ENCODE data around the gene ABCA3.
"Not testable (repeated sequence)": the region's sequence is repeated elsewhere in the genome, so short reads cannot be mapped to it uniquely, and the experiment has no call there.

The ABCA3 gene

DNA sequence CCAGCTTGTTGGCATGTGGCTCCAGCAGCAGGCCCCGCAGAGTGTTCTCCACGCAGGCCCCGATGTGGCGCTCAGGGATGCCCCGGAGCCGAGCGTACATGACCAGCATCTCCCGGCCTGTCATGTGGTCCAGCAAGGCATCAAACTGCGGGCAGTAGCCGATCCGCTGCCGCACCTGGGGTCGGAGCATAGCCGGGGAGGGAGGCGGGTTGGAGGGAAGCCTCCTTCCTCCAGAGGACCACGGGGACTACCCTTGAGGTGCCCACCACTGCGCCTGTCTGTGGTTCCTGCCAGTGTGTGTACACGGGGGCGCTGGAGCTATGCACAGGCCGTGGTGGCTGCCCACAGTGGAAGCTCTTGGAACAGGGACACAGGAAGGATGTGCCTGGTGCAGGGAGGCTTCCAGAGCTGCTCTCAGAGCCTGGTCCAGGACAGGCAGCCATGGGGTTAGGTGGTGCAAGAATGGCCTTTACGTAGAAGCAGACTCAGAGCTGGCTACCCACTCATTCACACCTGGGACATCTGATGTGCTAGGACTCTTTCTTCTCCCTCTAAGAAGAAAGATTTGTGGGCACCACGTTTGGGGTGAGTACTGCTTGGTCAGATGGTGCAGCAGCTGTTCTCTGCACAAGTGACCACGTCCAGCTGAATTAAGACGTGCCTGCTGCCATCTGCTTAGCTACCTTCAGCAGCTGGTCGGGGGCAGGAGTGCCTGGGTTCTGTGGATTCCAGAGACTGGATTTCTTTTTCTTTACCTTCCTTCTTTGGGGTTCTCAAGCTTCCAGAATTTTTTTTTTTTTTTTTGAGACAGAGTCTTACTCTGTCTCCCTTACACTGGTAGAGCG, 61.4 kb downstream of the ABCA3 start:
- no peak for DNase-seq (ENCODE audit: low read depth)

GRCh38 chr16:2278272-2278608, 62.3 kb downstream of the ABCA3 start:
- no peak for DNase-seq (ENCODE audit: low read depth)

DNA sequence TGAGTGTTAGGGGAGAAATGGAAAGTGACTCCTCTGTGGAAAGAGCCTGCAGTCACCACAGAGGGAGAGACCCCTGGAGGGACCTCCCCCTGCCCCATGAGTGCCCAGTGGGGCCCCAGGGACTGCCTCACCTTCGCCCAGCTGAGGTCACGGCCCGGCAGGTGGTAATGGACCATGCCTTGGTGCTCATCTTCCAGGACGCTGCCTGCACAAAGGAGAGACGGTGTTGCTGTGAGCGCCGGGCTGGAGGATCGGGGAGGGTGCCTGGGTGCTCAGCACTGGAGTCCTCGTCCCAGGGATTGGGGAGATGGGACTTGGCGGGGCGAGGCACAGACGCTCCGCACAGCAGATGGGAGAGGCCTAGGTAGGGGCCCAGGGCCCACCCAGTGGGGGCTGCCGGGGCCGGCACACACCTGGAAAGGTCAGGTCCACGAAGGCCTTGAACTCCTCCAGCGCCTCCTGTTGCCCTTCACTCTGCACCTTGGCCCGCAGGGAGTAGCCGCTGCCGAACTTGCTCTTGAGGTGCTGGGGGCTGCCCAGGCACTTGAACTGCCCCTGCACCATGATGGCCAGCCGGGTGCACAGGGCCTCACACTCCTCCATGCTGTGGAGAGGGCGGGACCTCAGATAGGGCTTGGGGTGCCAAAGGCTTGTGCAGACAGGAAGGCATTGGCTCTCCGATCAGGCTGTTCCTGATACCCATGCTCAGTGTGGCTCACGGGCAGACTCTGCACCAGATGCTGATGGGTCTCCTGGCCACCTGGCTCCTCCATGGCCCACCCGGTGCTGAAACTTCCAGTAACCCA, 62.9 kb downstream of the ABCA3 start:
- no peak for DNase-seq (ENCODE audit: low read depth)

DNA sequence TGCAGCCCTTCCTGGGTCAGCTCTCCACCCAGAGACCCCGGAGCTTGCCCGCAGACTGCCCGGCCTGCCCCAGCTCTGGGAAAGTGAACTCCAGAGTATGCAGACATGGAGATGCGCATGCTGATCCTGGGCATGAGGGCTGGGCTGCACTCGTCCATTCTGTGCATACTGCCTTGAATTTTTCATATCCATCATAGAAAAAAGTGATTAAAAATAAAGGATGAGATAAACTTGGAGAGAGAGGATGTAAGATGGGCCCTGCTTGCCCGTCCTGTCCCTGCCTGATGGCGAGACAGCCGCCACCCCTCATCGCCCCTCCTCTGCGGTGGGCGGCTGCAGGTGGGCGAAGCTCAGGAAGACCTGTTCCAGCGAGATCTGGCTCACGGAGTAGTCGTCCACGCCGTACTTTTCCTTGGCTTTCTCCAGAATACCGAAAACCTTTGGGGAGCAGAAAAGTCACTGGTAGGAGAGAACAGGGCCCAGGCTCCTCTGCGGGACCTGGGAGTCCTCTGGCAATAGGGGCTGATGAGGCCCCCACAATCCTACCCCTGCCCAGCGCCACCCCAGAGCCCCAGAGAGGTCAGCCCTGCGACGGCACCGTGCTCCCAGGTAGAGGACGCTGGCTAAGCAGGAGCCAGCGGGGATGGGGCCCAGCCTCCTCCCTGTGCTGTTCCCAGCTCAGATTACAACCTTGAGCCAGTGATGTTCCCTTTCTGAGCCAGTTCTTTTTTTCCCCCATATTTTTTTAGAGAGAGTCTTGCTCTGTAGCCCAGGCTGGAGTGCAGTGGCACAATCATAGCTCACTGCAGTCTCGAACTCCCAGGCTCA, 63.9 kb downstream of the ABCA3 start:
- no peak for DNase-seq (ENCODE audit: low read depth)

DNA sequence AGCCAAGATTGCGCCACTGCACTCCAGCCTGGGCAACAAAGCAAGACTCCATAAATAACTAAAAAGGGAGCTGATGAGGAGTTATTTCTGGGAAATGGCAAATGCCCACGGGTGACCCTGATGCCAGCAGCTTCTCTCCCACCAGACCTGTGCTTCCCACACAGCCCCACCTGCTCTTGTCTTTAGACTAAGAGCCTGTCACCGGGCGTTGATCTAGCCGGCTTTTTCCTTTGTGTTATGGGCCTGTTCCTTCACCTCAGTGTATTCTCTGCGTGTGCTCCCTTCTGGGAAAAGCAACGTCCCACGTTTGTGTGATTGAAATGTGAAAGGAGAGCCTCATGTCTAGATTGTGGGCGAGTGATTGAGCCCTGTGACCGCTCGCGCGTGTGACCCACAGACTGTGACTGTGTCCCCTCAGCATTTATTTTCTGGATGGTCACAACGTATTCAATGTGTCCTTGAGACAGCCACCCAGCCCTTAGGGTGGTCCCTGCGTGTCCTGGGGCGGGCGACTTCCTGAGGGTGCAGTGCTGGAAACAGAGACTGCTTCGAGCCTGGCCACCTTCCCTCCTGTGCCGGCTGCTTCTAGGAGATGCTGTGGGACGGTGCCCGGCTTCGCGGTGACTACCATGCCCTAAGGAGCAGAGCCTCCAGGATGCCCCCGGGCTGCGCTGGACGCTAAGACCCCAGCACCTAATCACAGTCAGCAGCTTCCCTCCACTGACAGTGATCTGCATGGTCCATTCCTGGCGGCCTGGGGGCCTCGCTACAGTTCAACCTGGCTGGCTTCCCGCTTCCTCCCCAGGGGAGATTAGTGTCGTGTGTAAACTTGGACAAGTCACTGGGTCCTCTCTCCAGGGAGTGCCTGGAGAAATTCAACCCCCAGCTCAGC, 64.8 kb downstream of the ABCA3 start:
- no peak for DNase-seq (ENCODE audit: low read depth)

DNA sequence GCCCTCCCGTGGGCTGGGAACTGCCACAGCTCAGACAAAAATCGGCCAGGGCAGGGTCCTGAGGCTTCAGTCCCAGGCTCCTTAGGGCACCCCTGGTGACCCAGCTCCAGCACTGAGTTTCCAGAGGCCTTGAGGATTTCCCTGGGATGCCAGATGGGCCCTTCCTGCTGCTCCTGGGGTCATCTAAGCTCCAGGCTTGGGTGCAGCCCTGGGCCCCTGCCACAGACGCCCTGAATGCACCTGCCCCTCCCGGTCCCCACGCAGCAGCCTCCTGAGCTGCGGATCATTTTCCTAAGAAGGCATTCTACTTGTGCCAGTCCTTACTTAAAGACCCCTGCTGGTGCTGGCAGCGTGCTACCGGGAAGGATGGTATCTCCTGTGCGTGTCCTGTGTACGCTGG, 66.6 kb downstream of the ABCA3 start:
- no peak for DNase-seq (ENCODE audit: low read depth)

- DNase-seq (ENCODE audit: low read depth), result no peak
Measured at GRCh38 chr16:2273484-2273883, 67.0 kb downstream of the ABCA3 start.

GRCh38 chr16:2271848-2272461, 68.6 kb downstream of the ABCA3 start:
- DNase-seq (ENCODE audit: low read depth), result no peak

GRCh38 chr16:2270588-2271470, 69.7 kb downstream of the ABCA3 start:
- no peak for DNase-seq (ENCODE audit: low read depth)

DNA sequence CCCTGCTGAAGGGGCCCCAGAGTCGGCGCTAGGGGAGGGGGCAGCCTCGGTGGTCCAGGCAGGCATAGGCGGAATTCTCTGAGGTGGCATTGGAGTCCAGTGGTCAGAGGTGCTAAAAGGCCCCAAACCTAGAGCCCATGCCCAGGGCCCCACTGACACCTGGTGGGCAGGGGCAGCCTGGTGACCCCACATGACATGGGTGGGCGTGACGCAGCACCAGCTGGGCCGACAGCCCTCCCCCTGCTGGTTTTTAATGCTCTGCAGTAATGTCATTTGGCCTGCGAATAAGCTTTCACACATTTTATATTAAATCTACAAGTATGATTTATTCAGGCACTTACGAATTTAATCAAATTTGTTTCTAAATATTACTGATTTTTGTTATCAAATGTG, 70.5 kb downstream of the ABCA3 start:
- no peak for DNase-seq (ENCODE audit: low read depth)

- DNase-seq (ENCODE audit: low read depth), result peak; percentile 91
Measured at GRCh38 chr16:2267913-2268666, 72.4 kb downstream of the ABCA3 start, which contains the start of gene RNPS1. TSS of gene RNPS1 (minus strand) at chr16:2268126. CDS start at chr16:2264643, 3,483 bp downstream.

DNA sequence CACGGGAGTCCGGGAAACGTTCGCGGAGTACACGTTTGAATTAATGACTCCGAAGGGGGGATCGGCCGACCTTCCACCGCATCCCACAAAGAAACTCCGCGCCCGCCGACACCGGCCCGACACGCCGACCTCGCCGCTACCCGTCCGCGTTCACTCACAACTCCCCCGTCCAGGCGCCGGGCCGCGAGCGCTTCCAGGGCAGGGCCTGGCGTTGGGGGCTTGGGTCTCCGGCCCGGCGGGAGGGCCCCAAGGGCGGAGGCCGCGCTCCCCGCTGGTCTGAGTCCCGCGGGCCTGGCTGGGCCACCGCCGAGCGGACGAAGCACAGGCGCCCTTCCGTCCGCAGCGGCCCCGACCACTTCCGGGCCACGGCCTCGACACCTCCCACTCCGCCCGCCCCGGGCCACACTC, 73.0 kb downstream of the ABCA3 start:
- DNase-seq (ENCODE audit: low read depth), result not testable (repeated sequence)

GRCh38 chr16:2266887-2267286, 73.6 kb downstream of the ABCA3 start:
- DNase-seq (ENCODE audit: low read depth), result not testable (repeated sequence)

- DNase-seq (ENCODE audit: low read depth), result not testable (repeated sequence)
Measured at GRCh38 chr16:2263026-2263425, 77.5 kb downstream of the ABCA3 start.

GRCh38 chr16:2260250-2260649, 80.3 kb downstream of the ABCA3 start:
- DNase-seq (ENCODE audit: low read depth), result no peak

DNA sequence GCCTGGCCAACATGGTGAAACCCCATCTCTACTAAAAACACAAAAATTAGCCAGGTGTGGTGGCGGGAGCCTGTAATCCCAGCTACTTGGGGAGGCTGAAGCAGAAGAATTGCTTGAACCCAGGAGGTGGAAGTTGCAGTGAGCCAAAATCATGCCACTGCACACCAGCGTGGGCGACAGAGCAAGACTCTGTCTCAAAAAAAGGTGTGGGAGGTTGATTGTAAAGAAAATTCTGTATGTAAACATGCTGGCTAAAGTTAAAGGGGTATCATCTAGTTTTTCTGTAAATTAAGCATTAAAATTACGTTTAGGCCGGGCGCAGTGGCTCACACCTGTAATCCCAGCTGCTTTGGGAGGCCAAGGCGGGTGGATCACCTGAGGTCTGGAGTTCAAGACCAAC, 82.0 kb downstream of the ABCA3 start:
- DNase-seq (ENCODE audit: low read depth), result not testable (repeated sequence)

GRCh38 chr16:2257726-2258125, 82.8 kb downstream of the ABCA3 start:
- DNase-seq (ENCODE audit: low read depth), result no peak

GRCh38 chr16:2256531-2257140, 83.9 kb downstream of the ABCA3 start:
- no peak for DNase-seq (ENCODE audit: low read depth)

GRCh38 chr16:2253293-2253692, 87.2 kb downstream of the ABCA3 start:
- DNase-seq (ENCODE audit: low read depth), result no peak
